ENCODE data around the gene CSMD2. TPM values are rescaled to one million over a fixed set of nuclear protein-coding genes. Genes with fewer than 3 reads are reported as not detected.

Gene CSMD2
- polyA plus RNA-seq, 1 of the 3 experiments (the other 2 are of a cell fraction): not detected

GRCh38 chr1:33601751-33602150 lies 563.3 kb downstream of the CSMD2 start:
- Histone ChIP-seq H3K9ac (no peak overlapping the region), H4K20me1 (ENCODE audit: insufficient read depth) (no peaks in the 10 kb centered on the region), H3K4me1 (ENCODE audit: control insufficient read depth in 1 of 2, insufficient read depth in 2 of 2, low read depth in 1 of 2, low read length in 1 of 2) (no peaks in the 10 kb centered on the region; a peak in 1 of 4 replicates), H3K4me3 (ENCODE audit: low read depth in 2 of 2, low read length in 1 of 2) (no peak overlapping the region), H3K9me2 (no peaks in the 10 kb centered on the region), H3K9me3 (no peaks in the 10 kb centered on the region), H3K27me3 (ENCODE audit: insufficient read depth) (no peaks in the 10 kb centered on the region), H3K27ac (ENCODE audit: low read depth in 2 of 2, low read length in 1 of 2) (no peak overlapping the region), H3K36me3 (replicated peaks in 1 of 2; ENCODE audit: control insufficient read depth in 1 of 2, insufficient read depth in 2 of 2, low read length in 1 of 2) (no peaks in the 10 kb centered on the region), H2AFZ (ENCODE audit: low read depth) (no peak overlapping the region), H3K4me2 (no peak overlapping the region), H3F3A (replicated peaks; ENCODE audit: insufficient read depth) (no peaks in the 10 kb centered on the region), H3K79me2 (ENCODE audit: insufficient read depth) (no peaks in the 10 kb centered on the region)
- POLR2A ChIA-PET: no interaction called here
- CTCF ChIA-PET: interaction anchor here (6.8 kb wide), 1 partner anchor 10 kb away, joined by 41 read pairs; no protein-coding TSS in a partner anchor
- 18% methylated on average over 2 of the region's 2 CpGs for WGBS (ENCODE audit: low lambda C conversion rate)
- TF ChIP-seq GABPA (IDR thresholded peaks at IDR 0.05; ENCODE audit: low read depth) (no peak), RXRA (IDR thresholded peaks at IDR 0.05; ENCODE audit: borderline replicate concordance, low read depth) (no peak), EZH2phosphoT487 (IDR thresholded peaks at IDR 0.05; ENCODE audit: borderline replicate concordance, low read depth) (no peak), REST (IDR thresholded peaks at IDR 0.05; ENCODE audit: low read depth, low read length) (no peak), POLR2AphosphoS5 (IDR thresholded peaks at IDR 0.05; ENCODE audit: low read depth, low read length) (no peak), PBX3 (IDR thresholded peaks at IDR 0.05) (no peak)
- no peak for DNase-seq

GRCh38 chr1:33599516-33600115 lies 565.4 kb downstream of the CSMD2 start:
- WGBS (ENCODE audit: low lambda C conversion rate): 26% methylated on average over 7 of the region's 7 CpGs
- H3K4me3 ChIP-seq (ENCODE audit: low read depth in 2 of 2, low read length in 1 of 2): no peak overlapping the region
- CTCF ChIA-PET: interaction anchor here (1.0 to 6.8 kb wide), 2 partner anchors 12 to 15 kb away, joined by 3 to 41 read pairs; no protein-coding TSS in a partner anchor
- no peak overlapping the region for H2AFZ ChIP-seq (ENCODE audit: low read depth)
- no peak overlapping the region for H3K27ac ChIP-seq (ENCODE audit: low read depth in 2 of 2, low read length in 1 of 2)
- H3K79me2 ChIP-seq (ENCODE audit: insufficient read depth): no peaks in the 10 kb centered on the region
- H3F3A ChIP-seq (replicated peaks; ENCODE audit: insufficient read depth): no peaks in the 10 kb centered on the region
- TF ChIP-seq NFIC (IDR thresholded peaks at IDR 0.05; ENCODE audit: borderline replicate concordance) (no peak), ZBTB33 (IDR thresholded peaks at IDR 0.05; ENCODE audit: borderline replicate concordance, low read depth) (no peak), USF1 (IDR thresholded peaks at IDR 0.05; ENCODE audit: borderline replicate concordance, low read depth) (no peak), YY1 (IDR thresholded peaks at IDR 0.05; ENCODE audit: low read depth) (no peak), SIN3A (IDR thresholded peaks at IDR 0.05; ENCODE audit: borderline replicate concordance, low read depth, low read length) (no peak), EP300 (IDR thresholded peaks at IDR 0.05; ENCODE audit: borderline replicate concordance in 1 of 2, low read depth in 1 of 2, low read length in 1 of 2) (no peak), MEF2A (IDR thresholded peaks at IDR 0.05; ENCODE audit: borderline replicate concordance, low read depth) (no peak)
- no peak overlapping the region for H3K9ac ChIP-seq
- no peaks in the 10 kb centered on the region for H3K36me3 ChIP-seq (replicated peaks in 1 of 2; ENCODE audit: control insufficient read depth in 1 of 2, insufficient read depth in 2 of 2, low read length in 1 of 2)
- no peaks in the 10 kb centered on the region for H3K9me3 ChIP-seq
- H3K9me2 ChIP-seq: no peaks in the 10 kb centered on the region
- POLR2A ChIA-PET: no interaction called here
- no peaks in the 10 kb centered on the region; a peak in 1 of 4 replicates for H3K4me1 ChIP-seq (ENCODE audit: control insufficient read depth in 1 of 2, insufficient read depth in 2 of 2, low read depth in 1 of 2, low read length in 1 of 2)
- no peak for DNase-seq
- no peaks in the 10 kb centered on the region for H4K20me1 ChIP-seq (ENCODE audit: insufficient read depth)
- H3K4me2 ChIP-seq: no peak overlapping the region
- no peaks in the 10 kb centered on the region for H3K27me3 ChIP-seq (ENCODE audit: insufficient read depth)
